ENCODE data around the gene PPP1R3C.

The PPP1R3C gene

DNA sequence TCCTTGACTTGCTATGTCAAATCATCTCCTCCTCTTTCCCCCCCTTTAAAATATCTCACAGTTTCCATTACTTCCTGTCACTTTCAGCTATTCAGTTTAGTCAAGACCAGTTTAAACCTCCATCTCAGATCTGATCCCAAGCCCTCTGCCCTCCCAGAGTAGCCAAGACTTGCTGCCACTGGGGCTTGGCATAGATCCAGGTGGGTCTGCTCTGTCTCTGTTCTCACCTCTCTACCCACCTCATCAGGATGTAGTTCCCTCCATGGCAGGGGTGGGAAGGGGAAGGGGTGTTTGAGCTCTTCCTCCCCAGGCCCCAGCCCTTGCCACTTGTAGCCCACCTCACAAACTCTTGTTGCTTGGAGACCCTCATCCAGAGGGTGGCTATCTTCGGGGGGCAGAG lies 22.0 kb downstream of the PPP1R3C start:
- H3K4me3 ChIP-seq (ENCODE audit: low read length, poor library complexity, severe bottlenecking), result no peak overlapping the region
- TF ChIP-seq, protein P1, sequence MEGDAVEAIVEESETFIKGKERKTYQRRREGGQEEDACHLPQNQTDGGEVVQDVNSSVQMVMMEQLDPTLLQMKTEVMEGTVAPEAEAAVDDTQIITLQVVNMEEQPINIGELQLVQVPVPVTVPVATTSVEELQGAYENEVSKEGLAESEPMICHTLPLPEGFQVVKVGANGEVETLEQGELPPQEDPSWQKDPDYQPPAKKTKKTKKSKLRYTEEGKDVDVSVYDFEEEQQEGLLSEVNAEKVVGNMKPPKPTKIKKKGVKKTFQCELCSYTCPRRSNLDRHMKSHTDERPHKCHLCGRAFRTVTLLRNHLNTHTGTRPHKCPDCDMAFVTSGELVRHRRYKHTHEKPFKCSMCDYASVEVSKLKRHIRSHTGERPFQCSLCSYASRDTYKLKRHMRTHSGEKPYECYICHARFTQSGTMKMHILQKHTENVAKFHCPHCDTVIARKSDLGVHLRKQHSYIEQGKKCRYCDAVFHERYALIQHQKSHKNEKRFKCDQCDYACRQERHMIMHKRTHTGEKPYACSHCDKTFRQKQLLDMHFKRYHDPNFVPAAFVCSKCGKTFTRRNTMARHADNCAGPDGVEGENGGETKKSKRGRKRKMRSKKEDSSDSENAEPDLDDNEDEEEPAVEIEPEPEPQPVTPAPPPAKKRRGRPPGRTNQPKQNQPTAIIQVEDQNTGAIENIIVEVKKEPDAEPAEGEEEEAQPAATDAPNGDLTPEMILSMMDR (conservative IDR thresholded peaks at IDR 0.05; ENCODE audit: low read length), result no peak
- TF ChIP-seq EZH2phosphoT487 (IDR thresholded peaks at IDR 0.05; ENCODE audit: borderline replicate concordance), result no peak
- no peaks in the 10 kb centered on the region for H3K27me3 ChIP-seq (ENCODE audit: insufficient read depth, low read length, poor library complexity, severe bottlenecking)
- H3K36me3 ChIP-seq (ENCODE audit: insufficient read depth, low read length), result no peaks in the 10 kb centered on the region
- no peaks in the 10 kb centered on the region for H3K9me2 ChIP-seq (replicated peaks; ENCODE audit: low read depth, low read length)
- H4K20me1 ChIP-seq (ENCODE audit: insufficient read depth, low read length, poor library complexity, severe bottlenecking), result no peaks in the 10 kb centered on the region
- H3K4me1 ChIP-seq (ENCODE audit: insufficient read depth, low read length, poor library complexity, severe bottlenecking), result no peaks in the 10 kb centered on the region
- H3F3A ChIP-seq (ENCODE audit: low read depth), result no peaks in the 10 kb centered on the region
- no peaks in the 10 kb centered on the region for H3K9me3 ChIP-seq (ENCODE audit: insufficient read depth, low read depth, low read length)
- H2AFZ ChIP-seq (ENCODE audit: low read length), result no peak overlapping the region
- no peak overlapping the region for H3K4me2 ChIP-seq (ENCODE audit: low read depth, low read length, poor library complexity, severe bottlenecking)
- no peak overlapping the region for H3K9ac ChIP-seq (ENCODE audit: low read depth, low read length, poor library complexity, severe bottlenecking)
- no peaks in the 10 kb centered on the region for H3K79me2 ChIP-seq (ENCODE audit: insufficient read depth, low read length)

DNA sequence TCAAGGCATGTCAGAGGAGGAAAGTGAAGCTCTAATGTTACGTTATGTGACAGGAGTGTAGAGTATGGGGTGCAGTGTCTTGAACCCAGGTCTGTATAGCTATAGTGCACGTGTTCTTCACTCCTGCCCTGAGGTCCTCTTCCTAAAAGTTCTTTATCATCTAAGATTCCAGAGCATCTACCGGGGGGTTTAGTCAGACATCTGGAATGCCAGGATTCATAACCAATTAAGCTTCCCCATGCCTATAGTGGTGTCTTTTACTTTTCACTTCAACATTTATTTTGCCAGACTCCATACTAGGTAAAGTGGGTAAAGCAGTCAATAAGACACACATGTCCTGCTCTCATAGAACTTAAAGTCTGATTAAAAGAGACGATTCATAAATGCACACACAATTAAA lies 22.4 kb downstream of the PPP1R3C start:
- H2AFZ ChIP-seq (ENCODE audit: low read length), result no peak overlapping the region
- no peaks in the 10 kb centered on the region for H3F3A ChIP-seq (ENCODE audit: low read depth)
- no peaks in the 10 kb centered on the region for H3K9me2 ChIP-seq (replicated peaks; ENCODE audit: low read depth, low read length)

DNA sequence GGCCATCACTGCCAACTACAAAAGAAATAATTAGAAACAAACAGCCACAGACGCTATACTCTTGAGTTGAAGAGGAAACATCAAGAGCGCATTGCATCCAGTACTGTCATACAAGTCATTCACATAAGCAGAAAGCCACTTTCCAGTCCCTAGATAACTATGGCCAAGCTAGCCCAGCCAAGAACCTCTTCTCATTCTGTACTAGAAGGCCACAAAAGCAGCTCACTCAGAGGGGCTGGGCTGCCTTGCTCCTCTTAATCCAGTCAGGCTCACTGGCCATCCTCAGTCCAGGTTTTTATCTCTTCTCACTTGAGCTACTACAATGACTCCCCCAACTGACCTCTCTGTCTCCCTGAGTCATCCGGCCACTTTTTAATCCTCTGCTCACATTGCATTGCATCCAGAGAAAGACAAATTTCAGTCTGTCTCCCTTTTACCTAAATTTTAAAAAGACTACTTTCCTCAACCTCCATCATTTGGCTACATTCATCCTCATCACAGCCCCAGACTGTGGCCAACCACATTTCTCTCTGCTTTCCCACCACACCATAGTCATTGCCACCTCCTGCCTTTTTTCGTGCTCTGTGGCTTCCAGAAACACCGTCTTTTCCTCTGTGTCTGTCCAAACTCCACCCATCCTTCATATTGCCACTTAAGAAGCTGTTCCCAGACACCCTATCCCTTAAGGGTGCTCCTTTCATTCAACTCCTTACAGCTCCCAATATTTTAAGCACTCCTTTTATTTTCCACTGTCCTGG lies 25.0 kb downstream of the PPP1R3C start:
- Histone ChIP-seq H2AFZ (ENCODE audit: low read length) (no peak overlapping the region), H3F3A (ENCODE audit: low read depth) (no peaks in the 10 kb centered on the region), H3K4me2 (ENCODE audit: low read depth, low read length, poor library complexity, severe bottlenecking) (no peak overlapping the region), H3K9ac (ENCODE audit: low read depth, low read length, poor library complexity, severe bottlenecking) (no peak overlapping the region), H3K4me1 (ENCODE audit: insufficient read depth, low read length, poor library complexity, severe bottlenecking) (no peaks in the 10 kb centered on the region), H3K79me2 (ENCODE audit: insufficient read depth, low read length) (no peaks in the 10 kb centered on the region), H4K20me1 (ENCODE audit: insufficient read depth, low read length, poor library complexity, severe bottlenecking) (no peaks in the 10 kb centered on the region), H3K9me3 (ENCODE audit: insufficient read depth, low read depth, low read length) (no peaks in the 10 kb centered on the region), H3K9me2 (replicated peaks; ENCODE audit: low read depth, low read length) (no peaks in the 10 kb centered on the region), H3K27me3 (ENCODE audit: insufficient read depth, low read length, poor library complexity, severe bottlenecking) (no peaks in the 10 kb centered on the region), H3K36me3 (ENCODE audit: insufficient read depth, low read length) (no peaks in the 10 kb centered on the region), H3K4me3 (ENCODE audit: low read length, poor library complexity, severe bottlenecking) (no peak overlapping the region)
- TF ChIP-seq, protein P1 (conservative IDR thresholded peaks at IDR 0.05; ENCODE audit: low read length), result no peak
- TF ChIP-seq EZH2phosphoT487 (IDR thresholded peaks at IDR 0.05; ENCODE audit: borderline replicate concordance), result no peak

More for the DNA sequence above, 22.4 kb downstream of the PPP1R3C start:
- Histone ChIP-seq H4K20me1 (ENCODE audit: insufficient read depth, low read length, poor library complexity, severe bottlenecking) (no peaks in the 10 kb centered on the region), H3K79me2 (ENCODE audit: insufficient read depth, low read length) (no peaks in the 10 kb centered on the region), H3K9me3 (ENCODE audit: insufficient read depth, low read depth, low read length) (no peaks in the 10 kb centered on the region), H3K9ac (ENCODE audit: low read depth, low read length, poor library complexity, severe bottlenecking) (no peak overlapping the region), H3K4me2 (ENCODE audit: low read depth, low read length, poor library complexity, severe bottlenecking) (no peak overlapping the region), H3K4me1 (ENCODE audit: insufficient read depth, low read length, poor library complexity, severe bottlenecking) (no peaks in the 10 kb centered on the region), H3K36me3 (ENCODE audit: insufficient read depth, low read length) (no peaks in the 10 kb centered on the region), H3K4me3 (ENCODE audit: low read length, poor library complexity, severe bottlenecking) (no peak overlapping the region), H3K27me3 (ENCODE audit: insufficient read depth, low read length, poor library complexity, severe bottlenecking) (no peaks in the 10 kb centered on the region)
- no peak for TF ChIP-seq EZH2phosphoT487 (IDR thresholded peaks at IDR 0.05; ENCODE audit: borderline replicate concordance)

DNA sequence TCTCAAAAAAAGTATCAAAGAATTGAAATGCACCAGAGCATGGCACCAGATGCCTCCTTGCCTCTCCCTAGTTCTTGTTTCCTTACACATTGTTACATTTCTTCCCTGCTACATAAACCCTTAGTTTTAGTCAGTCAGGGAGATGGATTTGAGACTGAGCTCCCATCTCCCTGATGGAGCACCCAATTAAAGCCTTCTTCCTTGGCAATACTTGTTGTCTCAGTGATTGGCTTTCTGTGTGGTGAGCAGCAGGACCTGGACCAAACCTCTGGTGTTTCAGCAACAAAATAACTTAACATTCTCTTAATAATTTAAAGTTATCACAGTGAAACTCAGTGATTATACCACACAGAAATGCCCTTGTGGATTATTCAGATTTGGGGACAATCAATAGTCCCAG lies 26.9 kb downstream of the PPP1R3C start:
- Histone ChIP-seq H3K4me3 (ENCODE audit: low read length, poor library complexity, severe bottlenecking) (no peak overlapping the region), H3K9me2 (replicated peaks; ENCODE audit: low read depth, low read length) (no peaks in the 10 kb centered on the region), H3K36me3 (ENCODE audit: insufficient read depth, low read length) (no peaks in the 10 kb centered on the region), H3K27me3 (ENCODE audit: insufficient read depth, low read length, poor library complexity, severe bottlenecking) (no peaks in the 10 kb centered on the region), H3K9me3 (ENCODE audit: insufficient read depth, low read depth, low read length) (no peaks in the 10 kb centered on the region), H3K79me2 (ENCODE audit: insufficient read depth, low read length) (no peaks in the 10 kb centered on the region), H3F3A (ENCODE audit: low read depth) (no peaks in the 10 kb centered on the region), H3K4me2 (ENCODE audit: low read depth, low read length, poor library complexity, severe bottlenecking) (no peak overlapping the region), H4K20me1 (ENCODE audit: insufficient read depth, low read length, poor library complexity, severe bottlenecking) (no peaks in the 10 kb centered on the region), H2AFZ (ENCODE audit: low read length) (no peak overlapping the region), H3K9ac (ENCODE audit: low read depth, low read length, poor library complexity, severe bottlenecking) (no peak overlapping the region), H3K4me1 (ENCODE audit: insufficient read depth, low read length, poor library complexity, severe bottlenecking) (no peaks in the 10 kb centered on the region)
- no peak for TF ChIP-seq EZH2phosphoT487 (IDR thresholded peaks at IDR 0.05; ENCODE audit: borderline replicate concordance)
- TF ChIP-seq, protein P1 (conservative IDR thresholded peaks at IDR 0.05; ENCODE audit: low read length), result no peak
